K562 (cell line): ENCODE results near the gene FXYD4. TPM values are rescaled to one million over a fixed set of nuclear protein-coding genes. Genes with fewer than 3 reads are reported as not detected.

ENCODE experiments used
- ARHGAP35 ChIP-seq: fragments of 450-650 bp; IDR thresholded peaks from 2 replicates; pipeline ENCODE4 v1.6.1; 2018; ENCODE audit not compliant: partially characterized antibody
- ARID3B ChIP-seq: fragments of 250-450 bp; sonication (Bioruptor Pico); IDR thresholded peaks from 2 replicates; pipeline ENCODE4 v1.4.0; 2020; ENCODE audit warnings: borderline replicate concordance
- BCOR ChIP-seq: fragments of 450-650 bp; IDR thresholded peaks from 2 replicates; pipeline ENCODE4 v1.6.1; 2016
- CEBPG ChIP-seq, 3 experiments: fragments of 200-800 bp in 1 of 3; sonication (Bioruptor generic) in 1 of 3; sonication (generic) in 1 of 3; formaldehyde crosslinking in 1 of 3; IDR thresholded peaks in 2 of 3; conservative IDR thresholded peaks in 1 of 3; 2 replicates each; pipeline versions ENCODE4 v1.6.1 to v1.8.0; 2016 to 2022; ENCODE audit warnings: missing compliant biosample characterization in 2 of 3, missing genetic modification characterization in 2 of 3, mild to moderate bottlenecking in 1 of 3, missing genetic modification reagents in 1 of 3
- DACH1 ChIP-seq: fragments of 450-650 bp; IDR thresholded peaks from 2 replicates; pipeline ENCODE4 v1.6.1; 2018; ENCODE audit not compliant: partially characterized antibody
- EHMT2 ChIP-seq: fragments of 450-650 bp; IDR thresholded peaks from 2 replicates; pipeline ENCODE4 v1.6.1; 2018; ENCODE audit warnings: antibody characterized with exemption
- HEY1 ChIP-seq: fragments of 250-450 bp; sonication (Bioruptor Pico); IDR thresholded peaks from 2 replicates; pipeline ENCODE4 v1.5.0; 2020; ENCODE audit warnings: mild to moderate bottlenecking, moderate library complexity, borderline replicate concordance
- HSF4 ChIP-seq: fragments of 250-450 bp; sonication (Bioruptor Pico); IDR thresholded peaks from 2 replicates; pipeline ENCODE4 v2.1.2; 2022; ENCODE audit warnings: mild to moderate bottlenecking, moderate library complexity, borderline replicate concordance
- KDM4B ChIP-seq, 2 experiments: fragments of 450-650 bp in 1 of 2; sonication (generic) in 1 of 2; IDR thresholded peaks; 2 replicates each; pipeline ENCODE4 v1.6.1; 2016 to 2017; ENCODE audit warnings: borderline replicate concordance in 2 of 2, antibody characterized with exemption in 1 of 2, low read depth in 1 of 2, mild to moderate bottlenecking in 1 of 2
- MEF2A ChIP-seq: IDR thresholded peaks from 2 replicates; pipeline ENCODE4 v1.6.1; 2011; ENCODE audit warnings: low read depth, mild to moderate bottlenecking, low read length, moderate library complexity; ENCODE audit not compliant: control insufficient read depth
- MLX ChIP-seq, 2 experiments: fragments of 450-650 bp in 1 of 2; sonication (generic) in 1 of 2; formaldehyde crosslinking; conservative IDR thresholded peaks; 2 replicates each; pipeline versions ENCODE4 v1.4.0 to v1.8.1; 2020 to 2022; ENCODE audit warnings: mild to moderate bottlenecking in 1 of 2, missing genetic modification reagents in 1 of 2
- MYC ChIP-seq, 2 experiments: fragments of 250-450 bp in 1 of 2; sonication (Bioruptor Pico) in 1 of 2; IDR thresholded peaks; 2 replicates each; pipeline versions ENCODE4 v1.5.1 to v1.6.1; 2012 to 2021; ENCODE audit warnings: low read depth in 2 of 2, borderline replicate concordance in 1 of 2, improper control_type of control experiment in 1 of 2, low read length in 1 of 2, mild to moderate bottlenecking in 1 of 2, moderate library complexity in 1 of 2
- NELFE ChIP-seq: IDR thresholded peaks from 2 replicates; pipeline ENCODE4 v1.6.1; 2011; ENCODE audit warnings: mild to moderate bottlenecking; ENCODE audit not compliant: insufficient read depth, insufficient read length
- NFYB ChIP-seq: IDR thresholded peaks from 2 replicates; pipeline ENCODE4 v1.6.1; 2011; ENCODE audit warnings: mild to moderate bottlenecking, moderate library complexity; ENCODE audit not compliant: insufficient read length; ENCODE audit errors: extremely low read depth
- NR0B1 ChIP-seq: fragments of 450-650 bp; IDR thresholded peaks from one replicate; pipeline ENCODE4 v1.6.1; 2018; ENCODE audit warnings: mild to moderate bottlenecking, moderate library complexity; ENCODE audit not compliant: partially characterized antibody
- PPARD ChIP-seq: fragments of 250-450 bp; sonication (Bioruptor Pico); IDR thresholded peaks from 2 replicates; pipeline ENCODE4 v1.8.0; 2022; ENCODE audit warnings: inconsistent platforms, mild to moderate bottlenecking, moderate library complexity
- TOE1 ChIP-seq, 2 experiments: fragments of 450-650 bp in 1 of 2; sonication (generic) in 1 of 2; formaldehyde crosslinking in 1 of 2; IDR thresholded peaks; 2 replicates each; pipeline versions ENCODE4 v1.7.1 to v1.8.0; 2016 to 2022; ENCODE audit warnings: borderline replicate concordance in 2 of 2, mild to moderate bottlenecking in 2 of 2, antibody characterized with exemption in 1 of 2, inconsistent platforms in 1 of 2, low read depth in 1 of 2, missing genetic modification reagents in 1 of 2, moderate library complexity in 1 of 2
- WHSC1 ChIP-seq: IDR thresholded peaks from one replicate; pipeline ENCODE4 v1.6.1; 2012; ENCODE audit warnings: low read length, control low read depth, inconsistent platforms
- ZFP1 ChIP-seq: fragments of 450-650 bp; formaldehyde crosslinking; IDR thresholded peaks from 2 replicates; pipeline ENCODE4 v1.4.0; 2020; ENCODE audit warnings: mild to moderate bottlenecking, mixed read lengths
- ZNF224 ChIP-seq: sonication (generic); formaldehyde crosslinking; IDR thresholded peaks from 2 replicates; pipeline ENCODE4 v1.8.0; 2022; ENCODE audit warnings: mild to moderate bottlenecking, missing genetic modification reagents
- ZNF239 ChIP-seq: fragments of 250-450 bp; sonication (Bioruptor Pico); IDR thresholded peaks from 2 replicates; pipeline ENCODE4 v1.4.0; 2020; ENCODE audit warnings: mild to moderate bottlenecking
- ZNF41 ChIP-seq: fragments of 250-450 bp; sonication (Bioruptor Pico); conservative IDR thresholded peaks from 2 replicates; pipeline ENCODE4 v1.4.0; 2020; ENCODE audit warnings: mild to moderate bottlenecking
- polyA plus RNA-seq, 8 experiments: library from polyadenylated mRNA; depleted of rRNA in 4 of 8; stranded (reverse) in 5 of 8; unstranded in 3 of 8; fragments of >200 nt; fragmentation: Nextera tagmentation in 2 of 8; fragmentation: Illumina TruSeq in 1 of 8; extraction: Ambion mirVana in 2 of 8; extraction: Trizol in 1 of 8; gene quantifications; 2 replicates each; pipeline versions ENCODE4 v1.2.1 to v1.2.3, GENCODE V29; 2011 to 2014; ENCODE audit warnings: inconsistent platforms in 1 of 8, missing spikeins in 1 of 8
- total RNA-seq, 7 experiments: library from RNA; depleted of rRNA in 6 of 7; stranded (reverse); fragments of >200 nt in 6 of 7; fragmentation: Illumina TruSeq in 2 of 7; extraction: Trizol in 2 of 7; gene quantifications; 2 replicates each; pipeline versions ENCODE4 v1.2.1 to v1.2.3, GENCODE V29; 2011 to 2021; ENCODE audit warnings: low replicate concordance in 1 of 7

FXYD4 gene
- total and polyA plus RNA-seq, 9 of the 15 experiments (the other 6 are each of a cell fraction or from before 2014, with no cell fraction given), result not detected

- 0 out of 2 replicates have a peak, but pooled peaks have one; percentile 9 for TF ChIP-seq ZNF239 (CRISPR knock-in tag)
- TF ChIP-seq BCOR, result peak; percentile 51; the same call in 1 of the 2 replicates
- TF ChIP-seq NELFE, result no peak
- no peak for TF ChIP-seq NFYB
- no peak for TF ChIP-seq HSF4 (CRISPR knock-in tag)
- no peak for TF ChIP-seq ZNF41 (CRISPR knock-in tag)
- no peak for TF ChIP-seq ZNF224 (CRISPR knock-in tag)
- no peak for TF ChIP-seq PPARD (CRISPR knock-in tag)
- TF ChIP-seq ZFP1, result no peak
- TF ChIP-seq ARID3B, result peak; percentile 82; the same call in 1 of the 2 replicates
- no peak for TF ChIP-seq DACH1
- TF ChIP-seq MYC (IDR thresholded peaks at IDR 0.05; ENCODE audit: low read depth, low read length), result peak; percentile 80
- no peak; the same call in 1 of the 2 replicates for TF ChIP-seq MYC (CRISPR knock-in tag; IDR thresholded peaks at IDR 0.05; ENCODE audit: borderline replicate concordance, low read depth)
- TF ChIP-seq ARHGAP35, result no peak
- peak; percentile 92 for TF ChIP-seq CEBPG (CRISPR knock-in tag; IDR thresholded peaks at IDR 0.05)
- TF ChIP-seq CEBPG (tag; conservative IDR thresholded peaks at IDR 0.05 in 1 of 2, IDR thresholded peaks at IDR 0.05 in 1 of 2), result peak; percentile 91 to 97
- TF ChIP-seq KDM4B (IDR thresholded peaks at IDR 0.05; ENCODE audit: borderline replicate concordance in 2 of 2, low read depth in 1 of 2), result no peak
- TF ChIP-seq MLX (CRISPR knock-in tag; conservative IDR thresholded peaks at IDR 0.05), result no peak
- TF ChIP-seq WHSC1, result no peak
- no peak for TF ChIP-seq MEF2A
- no peak for TF ChIP-seq HEY1
- 0 out of 2 replicates have a peak, but pooled peaks have one; percentile 19 for TF ChIP-seq EHMT2
- peak; percentile 82; the same call in 1 of the 2 replicates for TF ChIP-seq TOE1 (IDR thresholded peaks at IDR 0.05; ENCODE audit: borderline replicate concordance)
- no peak for TF ChIP-seq TOE1 (CRISPR knock-in tag; IDR thresholded peaks at IDR 0.05; ENCODE audit: borderline replicate concordance, low read depth)
- no peak for TF ChIP-seq NR0B1
Observed at GRCh38 chr10:43420369-43421200, 49.1 kb downstream of the FXYD4 start (continued).
